ENCODE measurements around the gene RAB27B. TPM values are rescaled to one million over a fixed set of nuclear protein-coding genes. Genes with fewer than 3 reads are reported as not detected.
"Not testable (repeated sequence)": the region's sequence is repeated elsewhere in the genome, so short reads cannot be mapped to it uniquely, and the experiment has no call there.

RAB27B gene
- total RNA-seq, 1 donor from 2014 or later = 22.2 TPM

GRCh38 chr18:54848121-54848520, 19.8 kb downstream of the RAB27B start:
- Histone ChIP-seq H3K4me1 (no peaks in the 10 kb centered on the region), H3K27me3 (no peaks in the 10 kb centered on the region), H3K27ac (no peak overlapping the region), H3K4me3 (no peak overlapping the region), H3K36me3 (no peaks in the 10 kb centered on the region), H3K9me3 (no peaks in the 10 kb centered on the region)
- ATAC-seq (no peak), DNase-seq (no peak)
- TF ChIP-seq CTCF (IDR thresholded peaks at IDR 0.05) = no peak
- intact Hi-C loops (cut with DNase I) = no loop called here

- no peak for DNase-seq
Observed at GRCh38 chr18:54849683-54850082, 21.4 kb downstream of the RAB27B start.

GRCh38 chr18:54850598-54850997, 22.3 kb downstream of the RAB27B start:
- H3K27me3 ChIP-seq = no peaks in the 10 kb centered on the region
- H3K36me3 ChIP-seq = no peaks in the 10 kb centered on the region
- H3K4me3 ChIP-seq = no peak overlapping the region
- no peaks in the 10 kb centered on the region for H3K9me3 ChIP-seq
- H3K27ac ChIP-seq = no peak overlapping the region
- no peak for DNase-seq
- H3K4me1 ChIP-seq = no peaks in the 10 kb centered on the region
- no peak for TF ChIP-seq CTCF (IDR thresholded peaks at IDR 0.05)
- intact Hi-C loops (cut with DNase I) = no loop called here
- ATAC-seq = no peak

More at GRCh38 chr18:54849683-54850082, 21.4 kb downstream of the RAB27B start:
- intact Hi-C loops (cut with DNase I) = no loop called here
- no peak for ATAC-seq
- Histone ChIP-seq H3K4me3 (no peak overlapping the region), H3K36me3 (no peaks in the 10 kb centered on the region), H3K4me1 (no peaks in the 10 kb centered on the region), H3K27me3 (no peaks in the 10 kb centered on the region), H3K27ac (no peak overlapping the region), H3K9me3 (no peaks in the 10 kb centered on the region)
- TF ChIP-seq CTCF (IDR thresholded peaks at IDR 0.05) = no peak

GRCh38 chr18:54852780-54853675, 24.8 kb downstream of the RAB27B start:
- Histone ChIP-seq H3K4me3 (no peak overlapping the region), H3K4me1 (no peaks in the 10 kb centered on the region), H3K36me3 (no peaks in the 10 kb centered on the region), H3K27me3 (no peaks in the 10 kb centered on the region), H3K27ac (no peak overlapping the region), H3K9me3 (no peaks in the 10 kb centered on the region)
- no peak for TF ChIP-seq CTCF (IDR thresholded peaks at IDR 0.05)
- DNase-seq = no peak
- no peak for ATAC-seq
- intact Hi-C loops (cut with DNase I) = no loop called here

- H3K4me1 ChIP-seq; DNase-seq; ATAC-seq; H3K9me3 ChIP-seq; intact Hi-C loops (cut with DNase I); H3K27ac ChIP-seq; H3K4me3 ChIP-seq; H3K36me3 ChIP-seq; H3K27me3 ChIP-seq: not testable (repeated sequence)
Observed at GRCh38 chr18:54855050-54855449, 26.8 kb downstream of the RAB27B start.

- TF ChIP-seq CTCF (IDR thresholded peaks at IDR 0.05) = no peak
- H3K4me1 ChIP-seq = no peaks in the 10 kb centered on the region
- no peaks in the 10 kb centered on the region for H3K9me3 ChIP-seq
- DNase-seq (no peak), ATAC-seq (no peak)
- no peaks in the 10 kb centered on the region for H3K36me3 ChIP-seq
- intact Hi-C loops (cut with DNase I) = no loop called here
- H3K4me3 ChIP-seq = no peak overlapping the region
- H3K27me3 ChIP-seq = no peaks in the 10 kb centered on the region
- H3K27ac ChIP-seq = no peak overlapping the region
Observed at GRCh38 chr18:54856105-54856646, 27.9 kb downstream of the RAB27B start.
